ENCODE data around the gene APBB2. TPM values are rescaled to one million over a fixed set of nuclear protein-coding genes. Genes with fewer than 3 reads are reported as not detected.

APBB2 gene
- total and polyA plus RNA-seq, 2 donors (not counting 1 experiment from before 2014, with no cell fraction given): 4.4 to 15.8 TPM

DNA sequence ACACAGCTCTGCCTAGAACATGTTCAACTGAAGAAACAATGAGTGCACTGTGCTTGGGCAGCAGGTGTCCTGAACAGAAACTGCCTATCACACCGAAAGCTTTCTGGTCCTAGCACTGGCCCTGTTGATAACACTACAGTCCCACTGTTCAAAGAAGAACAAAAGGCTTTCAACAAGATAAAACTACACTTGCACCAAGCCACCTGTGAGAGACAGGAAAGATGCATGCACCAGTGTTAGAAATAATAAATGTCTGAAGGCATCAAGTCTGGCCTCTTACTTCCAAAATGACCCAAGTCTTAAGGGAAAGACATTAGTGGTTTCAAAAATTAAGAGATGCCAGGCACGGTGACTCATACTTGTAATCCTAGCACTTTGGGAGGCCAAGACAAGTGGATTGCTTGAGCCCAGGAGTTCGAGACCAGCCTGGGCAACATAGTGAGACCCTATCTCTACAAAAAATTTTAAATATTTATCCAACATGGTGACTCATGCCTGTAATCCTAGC, 68.7 kb downstream of the APBB2 start:
- TF ChIP-seq EZH2 (IDR thresholded peaks at IDR 0.05; ENCODE audit: borderline replicate concordance, insufficient read depth, low read depth, low read length, poor library complexity, severe bottlenecking) (no peak), CTCF (IDR thresholded peaks at IDR 0.05) (no peak)
- Histone ChIP-seq H3K79me2 (ENCODE audit: control insufficient read depth, insufficient read depth, low read length) (no peaks in the 10 kb centered on the region), H3K36me3 (replicated peaks in 1 of 2; ENCODE audit: control extremely low read depth in 1 of 2, control insufficient read depth in 1 of 2, extremely low read depth in 1 of 2, insufficient read depth in 2 of 2, low read length in 1 of 2) (no peaks in the 10 kb centered on the region), H2AFZ (ENCODE audit: insufficient read depth, low read depth, low read length, poor library complexity, severe bottlenecking) (no peak overlapping the region), H3K4me2 (replicated peaks; ENCODE audit: low read depth, low read length, poor library complexity, severe bottlenecking) (no peak overlapping the region), H3K9me3 (ENCODE audit: control extremely low read depth in 1 of 3, control insufficient read depth in 2 of 3, insufficient read depth in 1 of 3, low read length in 2 of 3) (no peaks in the 10 kb centered on the region), H3K4me1 (ENCODE audit: control insufficient read depth in 2 of 2, insufficient read depth in 2 of 2, low read length in 2 of 2) (no peaks in the 10 kb centered on the region), H3K9ac (ENCODE audit: low read length) (no peak overlapping the region), H3K27ac (ENCODE audit: low read length in 2 of 2) (no peak overlapping the region), H3K4me3 (ENCODE audit: control extremely low read depth in 1 of 5, extremely low read depth in 1 of 5, insufficient read depth in 1 of 5, low read depth in 2 of 5, low read length in 4 of 5) (no peak overlapping the region), H4K20me1 (ENCODE audit: control insufficient read depth, insufficient read depth, low read length, poor library complexity, severe bottlenecking) (no peaks in the 10 kb centered on the region), H3K27me3 (replicated peaks in 1 of 4; ENCODE audit: control extremely low read depth in 1 of 4, control insufficient read depth in 3 of 4, insufficient read depth in 4 of 4, low read length in 3 of 4) (no peaks in the 10 kb centered on the region)
- Mint-ChIP-seq H3K4me1 (no peaks in the 10 kb centered on the region), H3K9me3 (ENCODE audit: insufficient read depth) (no peaks in the 10 kb centered on the region), H3K27me3 (no peaks in the 10 kb centered on the region), H3K27ac (no peak overlapping the region), H3K4me3 (no peak overlapping the region)
- ChIA-PET CTCF (no interaction called here), POLR2A (no interaction called here)
- ATAC-seq (ENCODE audit: low read depth): no peak
- intact Hi-C loops (cut with micrococcal nuclease): no loop called here
- no peak for DNase-seq
- 90% methylated on average over 1 of the region's 3 CpGs for whole genome bisulfite sequencing (ENCODE audit: insufficient coverage)

DNA sequence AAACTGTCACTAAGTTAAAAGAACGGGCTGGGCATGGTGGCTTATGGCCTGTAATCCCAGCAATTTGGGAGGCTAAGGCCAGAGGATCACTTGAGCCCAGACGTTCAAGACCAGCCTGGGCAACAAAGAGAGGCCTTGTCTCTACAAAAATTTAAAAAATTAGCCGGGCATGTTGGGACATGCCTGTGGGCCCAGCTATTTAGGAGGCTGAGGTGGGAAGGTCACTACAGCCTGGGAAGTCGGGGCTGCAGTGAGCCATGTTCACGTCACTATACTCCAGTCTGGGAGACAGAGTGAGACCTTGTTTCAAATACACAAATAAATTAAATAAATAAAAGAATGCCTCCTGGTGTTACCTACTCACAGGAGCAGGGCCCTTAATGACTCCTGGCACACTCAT, 69.5 kb downstream of the APBB2 start:
- no peaks in the 10 kb centered on the region for H3K9me3 Mint-ChIP-seq (ENCODE audit: insufficient read depth)
- no peak overlapping the region for H3K4me2 ChIP-seq (replicated peaks; ENCODE audit: low read depth, low read length, poor library complexity, severe bottlenecking)
- DNase-seq (no peak), ATAC-seq (ENCODE audit: low read depth) (no peak)
- H3K9me3 ChIP-seq (ENCODE audit: control extremely low read depth in 1 of 3, control insufficient read depth in 2 of 3, insufficient read depth in 1 of 3, low read length in 2 of 3): no peaks in the 10 kb centered on the region
- no peak overlapping the region for H3K9ac ChIP-seq (ENCODE audit: low read length)
- WGBS (ENCODE audit: insufficient coverage): 98% methylated on average over 4 of the region's 5 CpGs
- TF ChIP-seq EZH2 (IDR thresholded peaks at IDR 0.05; ENCODE audit: borderline replicate concordance, insufficient read depth, low read depth, low read length, poor library complexity, severe bottlenecking) (no peak), CTCF (IDR thresholded peaks at IDR 0.05) (no peak)
- POLR2A ChIA-PET: no interaction called here
- H3K4me1 ChIP-seq (ENCODE audit: control insufficient read depth in 2 of 2, insufficient read depth in 2 of 2, low read length in 2 of 2): no peaks in the 10 kb centered on the region
- no peak overlapping the region for H2AFZ ChIP-seq (ENCODE audit: insufficient read depth, low read depth, low read length, poor library complexity, severe bottlenecking)
- no peaks in the 10 kb centered on the region for H3K36me3 ChIP-seq (replicated peaks in 1 of 2; ENCODE audit: control extremely low read depth in 1 of 2, control insufficient read depth in 1 of 2, extremely low read depth in 1 of 2, insufficient read depth in 2 of 2, low read length in 1 of 2)
- no peaks in the 10 kb centered on the region for H3K27me3 Mint-ChIP-seq
- intact Hi-C loops (cut with micrococcal nuclease): no loop called here
- H3K27me3 ChIP-seq (replicated peaks in 1 of 4; ENCODE audit: control extremely low read depth in 1 of 4, control insufficient read depth in 3 of 4, insufficient read depth in 4 of 4, low read length in 3 of 4): no peaks in the 10 kb centered on the region
- no peaks in the 10 kb centered on the region for H3K79me2 ChIP-seq (ENCODE audit: control insufficient read depth, insufficient read depth, low read length)
- no peaks in the 10 kb centered on the region for H3K4me1 Mint-ChIP-seq
- H3K4me3 Mint-ChIP-seq: no peak overlapping the region
- H3K27ac ChIP-seq (ENCODE audit: low read length in 2 of 2): no peak overlapping the region
- no peak overlapping the region for H3K4me3 ChIP-seq (ENCODE audit: control extremely low read depth in 1 of 5, extremely low read depth in 1 of 5, insufficient read depth in 1 of 5, low read depth in 2 of 5, low read length in 4 of 5)
- no peaks in the 10 kb centered on the region for H4K20me1 ChIP-seq (ENCODE audit: control insufficient read depth, insufficient read depth, low read length, poor library complexity, severe bottlenecking)
- CTCF ChIA-PET: no interaction called here
- no peak overlapping the region for H3K27ac Mint-ChIP-seq
